T-helper 1 cell treated with Interleukin-12 subunit alpha and Interleukin-12 subunit beta and Interleukin-4 antibody, amounts not matched to agents 30 μg/mL and 1 μg/mL, for 36 hours (primary cell): ENCODE measurements around the gene GPR107.

Experiments used
- H3K27ac Mint-ChIP-seq: one replicate; pipeline ENCODE4 v1.8.0; 2021; ENCODE audit warnings: mild to moderate bottlenecking, mixed read lengths
- H3K27me3 Mint-ChIP-seq: one replicate; pipeline ENCODE4 v1.8.0; 2021; ENCODE audit warnings: low read depth, mixed read lengths
- H3K36me3 Mint-ChIP-seq: one replicate; pipeline ENCODE4 v1.8.0; 2021; ENCODE audit warnings: low read depth, mixed read lengths
- H3K4me1 Mint-ChIP-seq: one replicate; pipeline ENCODE4 v1.8.0; 2021; ENCODE audit warnings: low read depth, mixed read lengths
- H3K4me3 Mint-ChIP-seq: one replicate; pipeline ENCODE4 v1.8.0; 2021; ENCODE audit warnings: mild to moderate bottlenecking, moderate library complexity, mixed read lengths
- H3K9me3 Mint-ChIP-seq: one replicate; pipeline ENCODE4 v1.8.0; 2021; ENCODE audit warnings: mixed read lengths

The GPR107 gene

GRCh38 chr9:130101915-130102314, 48.2 kb downstream of the GPR107 start:
- Mint-ChIP-seq H3K9me3 (no peaks in the 10 kb centered on the region), H3K27ac (no peak overlapping the region), H3K36me3 (peaks cover 39% of the 10 kb centered on the region), H3K27me3 (no peaks in the 10 kb centered on the region), H3K4me1 (peaks cover 5% of the 10 kb centered on the region), H3K4me3 (no peak overlapping the region)

- Mint-ChIP-seq H3K27ac (no peak overlapping the region), H3K4me1 (peaks cover 10% of the 10 kb centered on the region), H3K9me3 (no peaks in the 10 kb centered on the region), H3K27me3 (no peaks in the 10 kb centered on the region), H3K4me3 (no peak overlapping the region), H3K36me3 (peaks cover 37% of the 10 kb centered on the region)
Observed at GRCh38 chr9:130104491-130105193, 50.9 kb downstream of the GPR107 start.

- peaks cover 14% of the 10 kb centered on the region for H3K4me1 Mint-ChIP-seq
- H3K9me3 Mint-ChIP-seq, result no peaks in the 10 kb centered on the region
- no peaks in the 10 kb centered on the region for H3K27me3 Mint-ChIP-seq
- peak overlapping the region; percentile 50 for H3K27ac Mint-ChIP-seq
- H3K36me3 Mint-ChIP-seq, result peaks cover 40% of the 10 kb centered on the region
- H3K4me3 Mint-ChIP-seq, result no peak overlapping the region
Observed at GRCh38 chr9:130106860-130107233, 53.1 kb downstream of the GPR107 start.

- Mint-ChIP-seq H3K4me3 (no peak overlapping the region), H3K27ac (peak overlapping the region; percentile 50), H3K9me3 (no peaks in the 10 kb centered on the region), H3K4me1 (peaks cover 17% of the 10 kb centered on the region), H3K36me3 (peaks cover 39% of the 10 kb centered on the region), H3K27me3 (no peaks in the 10 kb centered on the region)
Observed at GRCh38 chr9:130107234-130107861, 53.6 kb downstream of the GPR107 start.

- no peak overlapping the region for H3K4me3 Mint-ChIP-seq
- H3K9me3 Mint-ChIP-seq, result no peaks in the 10 kb centered on the region
- peaks cover 38% of the 10 kb centered on the region for H3K36me3 Mint-ChIP-seq
- H3K4me1 Mint-ChIP-seq, result peaks cover 17% of the 10 kb centered on the region
- no peaks in the 10 kb centered on the region for H3K27me3 Mint-ChIP-seq
- H3K27ac Mint-ChIP-seq, result no peak overlapping the region
Observed at GRCh38 chr9:130107955-130108354, 54.2 kb downstream of the GPR107 start.

GRCh38 chr9:130110166-130110565, 56.5 kb downstream of the GPR107 start:
- Mint-ChIP-seq H3K27me3 (no peaks in the 10 kb centered on the region), H3K9me3 (no peaks in the 10 kb centered on the region), H3K36me3 (peaks cover 28% of the 10 kb centered on the region), H3K4me1 (peaks cover 17% of the 10 kb centered on the region), H3K4me3 (no peak overlapping the region), H3K27ac (no peak overlapping the region)

- Mint-ChIP-seq H3K4me3 (no peak overlapping the region), H3K36me3 (peaks cover 27% of the 10 kb centered on the region)
Observed at GRCh38 chr9:130110596-130111021, 56.9 kb downstream of the GPR107 start.

GRCh38 chr9:130111786-130112537, 58.3 kb downstream of the GPR107 start:
- no peak overlapping the region for H3K27ac Mint-ChIP-seq
- no peaks in the 10 kb centered on the region for H3K9me3 Mint-ChIP-seq
- H3K4me1 Mint-ChIP-seq, result peaks cover 17% of the 10 kb centered on the region
- H3K27me3 Mint-ChIP-seq, result no peaks in the 10 kb centered on the region
- peaks cover 25% of the 10 kb centered on the region for H3K36me3 Mint-ChIP-seq
- H3K4me3 Mint-ChIP-seq, result no peak overlapping the region

More at GRCh38 chr9:130110596-130111021, 56.9 kb downstream of the GPR107 start:
- H3K27me3 Mint-ChIP-seq, result no peaks in the 10 kb centered on the region
- no peaks in the 10 kb centered on the region for H3K9me3 Mint-ChIP-seq
- no peak overlapping the region for H3K27ac Mint-ChIP-seq
- peaks cover 17% of the 10 kb centered on the region for H3K4me1 Mint-ChIP-seq

GRCh38 chr9:130112538-130113151, 58.9 kb downstream of the GPR107 start:
- no peak overlapping the region for H3K27ac Mint-ChIP-seq
- H3K27me3 Mint-ChIP-seq, result no peaks in the 10 kb centered on the region
- no peak overlapping the region for H3K4me3 Mint-ChIP-seq
- H3K9me3 Mint-ChIP-seq, result no peaks in the 10 kb centered on the region
- peaks cover 18% of the 10 kb centered on the region for H3K36me3 Mint-ChIP-seq
- peaks cover 10% of the 10 kb centered on the region for H3K4me1 Mint-ChIP-seq

- no peaks in the 10 kb centered on the region for H3K9me3 Mint-ChIP-seq
- no peaks in the 10 kb centered on the region for H3K27me3 Mint-ChIP-seq
- no peak overlapping the region for H3K27ac Mint-ChIP-seq
- peaks cover 21% of the 10 kb centered on the region for H3K36me3 Mint-ChIP-seq
- peaks cover 8% of the 10 kb centered on the region for H3K4me1 Mint-ChIP-seq
- H3K4me3 Mint-ChIP-seq, result no peak overlapping the region
Observed at GRCh38 chr9:130114741-130115140, 61.0 kb downstream of the GPR107 start.

GRCh38 chr9:130116346-130116745, 62.6 kb downstream of the GPR107 start:
- H3K36me3 Mint-ChIP-seq, result peaks cover 21% of the 10 kb centered on the region
- no peaks in the 10 kb centered on the region for H3K9me3 Mint-ChIP-seq
- H3K4me3 Mint-ChIP-seq, result no peak overlapping the region
- H3K27me3 Mint-ChIP-seq, result no peaks in the 10 kb centered on the region
- no peak overlapping the region for H3K27ac Mint-ChIP-seq
- H3K4me1 Mint-ChIP-seq, result peaks cover 8% of the 10 kb centered on the region

- no peaks in the 10 kb centered on the region for H3K9me3 Mint-ChIP-seq
- H3K27ac Mint-ChIP-seq, result no peak overlapping the region
- H3K27me3 Mint-ChIP-seq, result no peaks in the 10 kb centered on the region
- H3K36me3 Mint-ChIP-seq, result peaks cover 16% of the 10 kb centered on the region
- no peaks in the 10 kb centered on the region for H3K4me1 Mint-ChIP-seq
- H3K4me3 Mint-ChIP-seq, result no peak overlapping the region
Observed at GRCh38 chr9:130117376-130117775, 63.7 kb downstream of the GPR107 start.

- Mint-ChIP-seq H3K27ac (no peak overlapping the region), H3K9me3 (no peaks in the 10 kb centered on the region), H3K36me3 (peaks cover 16% of the 10 kb centered on the region), H3K4me1 (no peaks in the 10 kb centered on the region), H3K4me3 (no peak overlapping the region), H3K27me3 (no peaks in the 10 kb centered on the region)
Observed at GRCh38 chr9:130117816-130118632, 64.3 kb downstream of the GPR107 start.
